Measurements from ENCODE around the gene DNAJC17. TPM values are rescaled to one million over a fixed set of nuclear protein-coding genes. Genes with fewer than 3 reads are reported as not detected.

DNAJC17 gene
- total and polyA plus RNA-seq, 8 donors, result 12.2 to 57.6 (median 15.8) TPM

GRCh38 chr15:40787344-40787841 is 19.9 kb downstream of the DNAJC17 start:
- Histone ChIP-seq H3K36me3 (no peaks in the 10 kb centered on the region), H3K27me3 (no peaks in the 10 kb centered on the region), H3K27ac (peak overlapping the region; percentile 59 to 92 (median 74)), H3K4me1 (peaks cover 31 to 50% (median 34%) of the 10 kb centered on the region in 3 donors), H3K9me3 (no peaks in the 10 kb centered on the region), H3K4me3 (no peak overlapping the region)
- intact Hi-C loops (cut with DNase I), result no loop called here
- DNase-seq (peak; percentile 75 to 87 (median 83)), FAIRE-seq (no peak), ATAC-seq (peak; percentile 80 to 90 (median 86))
- TF ChIP-seq CTCF (IDR thresholded peaks at IDR 0.05), result no peak
- 5 to 7% methylated on average over 4 of the region's 4 CpGs for WGBS, 2 donors

DNA sequence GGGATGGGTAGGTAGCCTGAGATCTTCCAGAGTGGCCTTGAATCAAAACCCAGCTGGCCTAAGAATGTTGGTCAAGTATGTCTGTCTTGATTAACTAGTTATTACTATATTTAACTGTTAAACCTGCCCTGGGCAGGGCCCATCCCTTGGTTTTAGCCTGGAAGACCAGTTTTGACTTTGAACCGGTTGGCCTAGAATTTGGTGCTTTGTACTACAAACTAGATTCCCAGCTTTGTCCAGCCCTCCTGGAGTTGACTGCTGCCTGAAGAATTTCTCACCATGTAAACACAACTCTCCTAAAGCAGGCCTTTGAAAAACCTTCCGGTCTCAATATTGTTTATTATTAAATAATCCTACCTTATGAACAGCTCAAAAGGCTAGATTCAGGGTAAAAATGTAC is 21.5 kb downstream of the DNAJC17 start:
- intact Hi-C loops (cut with DNase I), result no loop called here
- no peaks in the 10 kb centered on the region for H3K9me3 ChIP-seq
- WGBS, 2 donors, result 47 to 57% methylated on average over 2 of the region's 2 CpGs
- peak overlapping the region; percentile 24 to 92 (median 62) for H3K27ac ChIP-seq
- no peak overlapping the region for H3K4me3 ChIP-seq
- no peak for FAIRE-seq
- ATAC-seq, result no peak
- H3K36me3 ChIP-seq, result no peaks in the 10 kb centered on the region
- no peak for TF ChIP-seq CTCF (IDR thresholded peaks at IDR 0.05)
- no peaks in the 10 kb centered on the region for H3K27me3 ChIP-seq
- H3K4me1 ChIP-seq, result peaks cover 31 to 45% (median 34%) of the 10 kb centered on the region in 3 donors
- no peak for DNase-seq

- intact Hi-C loops (cut with DNase I), result no loop called here
- DNase-seq (no peak), FAIRE-seq (no peak), ATAC-seq (peak in 1 of 4 donors; percentile 13)
- Histone ChIP-seq H3K4me3 (no peak overlapping the region), H3K4me1 (peaks cover 31 to 39% (median 34%) of the 10 kb centered on the region in 3 donors), H3K9me3 (no peaks in the 10 kb centered on the region), H3K36me3 (no peaks in the 10 kb centered on the region), H3K27ac (peak overlapping the region; percentile 24 to 92 (median 62)), H3K27me3 (no peaks in the 10 kb centered on the region)
- TF ChIP-seq CTCF (IDR thresholded peaks at IDR 0.05), result no peak
- 49 to 51% methylated on average over 3 of the region's 3 CpGs for WGBS, 2 donors
These were observed 22.1 kb downstream of the DNAJC17 start for GRCh38 chr15:40785164-40785563.

- DNase-seq (peak; percentile 71 to 94 (median 86)), FAIRE-seq (no peak), ATAC-seq (peak; percentile 73 to 93 (median 88))
- peaks cover 0 to 11% (median 0%) of the 10 kb centered on the region in 3 donors for H3K36me3 ChIP-seq
- H3K27ac ChIP-seq, result no peak overlapping the region
- H3K9me3 ChIP-seq, result no peaks in the 10 kb centered on the region
- WGBS, 2 donors, result 15 to 18% methylated on average over 8 of the region's 8 CpGs
- H3K27me3 ChIP-seq, result no peaks in the 10 kb centered on the region
- H3K4me3 ChIP-seq, result no peak overlapping the region
- H3K4me1 ChIP-seq, result peaks cover 25 to 28% (median 26%) of the 10 kb centered on the region in 3 donors
- intact Hi-C loops (cut with DNase I), result no loop called here
- TF ChIP-seq CTCF (IDR thresholded peaks at IDR 0.05), result peak; percentile 73 to 78 (median 76)
These were observed 24.6 kb downstream of the DNAJC17 start for GRCh38 chr15:40782609-40783227.

Data from pancreas (tissue), 10 donors.